ENCODE results near the gene FAM163B. TPM values are rescaled to one million over a fixed set of nuclear protein-coding genes. Genes with fewer than 3 reads are reported as not detected.

FAM163B gene
- total and polyA plus RNA-seq, 2 donors from 2014 or later, result 0.54 TPM; not detected in 1

- Histone ChIP-seq H3K9me3 (ENCODE audit: control insufficient read depth in 2 of 3, insufficient read depth in 1 of 3, low read length in 3 of 3) (no peaks in the 10 kb centered on the region), H3K9ac (ENCODE audit: low read length in 3 of 3) (no peak overlapping the region), H3K4me1 (ENCODE audit: control insufficient read depth in 2 of 3, insufficient read depth in 2 of 3, low read depth in 1 of 3, low read length in 3 of 3) (peaks cover 0 to 3% (median 0%) of the 10 kb centered on the region in 3 donors), H3K27me3 (ENCODE audit: control insufficient read depth, insufficient read depth, low read length) (no peaks in the 10 kb centered on the region), H3K27ac (ENCODE audit: low read depth in 2 of 2, low read length in 2 of 2) (no peak overlapping the region), H3K4me3 (ENCODE audit: low read length in 3 of 3) (no peak overlapping the region), H3K36me3 (ENCODE audit: control insufficient read depth in 2 of 3, insufficient read depth in 3 of 3, low read length in 3 of 3) (no peaks in the 10 kb centered on the region)
- DNase-seq, result peak in 4 of 5 donors; percentile 39 to 77 (median 52)
- intact Hi-C loops (cut with DNase I), result no loop called here
- no peak for TF ChIP-seq CTCF (IDR thresholded peaks at IDR 0.05; ENCODE audit: borderline replicate concordance, extremely low read depth, insufficient read depth)
- no peak for FAIRE-seq
Observed at GRCh38 chr9:133584559-133585476, 24.4 kb downstream of the FAM163B start.

GRCh38 chr9:133584167-133584558 lies 25.0 kb downstream of the FAM163B start:
- no peak for FAIRE-seq
- intact Hi-C loops (cut with DNase I), result no loop called here
- DNase-seq, result no peak
- TF ChIP-seq CTCF (IDR thresholded peaks at IDR 0.05; ENCODE audit: borderline replicate concordance, extremely low read depth, insufficient read depth), result no peak
- H3K36me3 ChIP-seq (ENCODE audit: control insufficient read depth in 2 of 3, insufficient read depth in 3 of 3, low read length in 3 of 3), result no peaks in the 10 kb centered on the region
- H3K4me1 ChIP-seq (ENCODE audit: control insufficient read depth in 2 of 3, insufficient read depth in 2 of 3, low read depth in 1 of 3, low read length in 3 of 3), result peaks cover 0 to 3% (median 0%) of the 10 kb centered on the region in 3 donors
- H3K4me3 ChIP-seq (ENCODE audit: low read length in 3 of 3), result no peak overlapping the region
- no peak overlapping the region for H3K27ac ChIP-seq (ENCODE audit: low read depth in 2 of 2, low read length in 2 of 2)
- H3K9me3 ChIP-seq (ENCODE audit: control insufficient read depth in 2 of 3, insufficient read depth in 1 of 3, low read length in 3 of 3), result no peaks in the 10 kb centered on the region
- peaks cover 3% of the 10 kb centered on the region for H3K27me3 ChIP-seq (ENCODE audit: control insufficient read depth, insufficient read depth, low read length)
- H3K9ac ChIP-seq (ENCODE audit: low read length in 3 of 3), result no peak overlapping the region

GRCh38 chr9:133583586-133583985 lies 25.6 kb downstream of the FAM163B start:
- peaks cover 0 to 3% (median 0%) of the 10 kb centered on the region in 3 donors for H3K4me1 ChIP-seq (ENCODE audit: control insufficient read depth in 2 of 3, insufficient read depth in 2 of 3, low read depth in 1 of 3, low read length in 3 of 3)
- DNase-seq (no peak), FAIRE-seq (no peak)
- no peak for TF ChIP-seq CTCF (IDR thresholded peaks at IDR 0.05; ENCODE audit: borderline replicate concordance, extremely low read depth, insufficient read depth)
- intact Hi-C loops (cut with DNase I), result no loop called here
- H3K27ac ChIP-seq (ENCODE audit: low read depth in 2 of 2, low read length in 2 of 2), result no peak overlapping the region
- no peaks in the 10 kb centered on the region for H3K36me3 ChIP-seq (ENCODE audit: control insufficient read depth in 2 of 3, insufficient read depth in 3 of 3, low read length in 3 of 3)
- no peaks in the 10 kb centered on the region for H3K9me3 ChIP-seq (ENCODE audit: control insufficient read depth in 2 of 3, insufficient read depth in 1 of 3, low read length in 3 of 3)
- H3K4me3 ChIP-seq (ENCODE audit: low read length in 3 of 3), result no peak overlapping the region
- H3K27me3 ChIP-seq (ENCODE audit: control insufficient read depth, insufficient read depth, low read length), result peaks cover 3% of the 10 kb centered on the region
- no peak overlapping the region for H3K9ac ChIP-seq (ENCODE audit: low read length in 3 of 3)

Measured in kidney (tissue), 14 donors.